Fibroblast of skin of right biceps (primary cell): ENCODE measurements around the gene POLE.

Experiments
- DNase-seq: peaks from one replicate; pipeline ENCODE4 v3.0.0-alpha.2; 2013

Gene POLE

DNA sequence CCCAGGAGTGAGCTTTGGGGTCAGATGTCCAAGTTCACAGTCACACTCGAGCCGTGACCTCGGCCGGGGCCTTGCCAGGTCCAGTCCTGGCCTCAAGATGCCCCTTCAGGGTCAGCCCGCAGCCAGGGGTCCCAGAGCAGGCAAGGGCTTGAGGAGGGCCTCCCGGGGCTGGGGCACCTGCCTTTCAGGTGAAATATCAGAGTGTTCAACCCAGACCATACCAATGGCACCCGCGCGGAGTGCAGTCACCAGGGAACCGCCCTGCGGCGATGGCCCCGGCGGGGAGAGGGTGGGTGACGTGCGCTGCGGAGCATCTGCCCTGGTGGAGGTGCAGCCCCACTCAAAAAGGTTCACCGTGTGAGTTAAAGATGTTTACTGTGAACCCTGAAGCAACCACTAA, 93.6 kb downstream of the POLE start:
- DNase-seq: no peak

DNA sequence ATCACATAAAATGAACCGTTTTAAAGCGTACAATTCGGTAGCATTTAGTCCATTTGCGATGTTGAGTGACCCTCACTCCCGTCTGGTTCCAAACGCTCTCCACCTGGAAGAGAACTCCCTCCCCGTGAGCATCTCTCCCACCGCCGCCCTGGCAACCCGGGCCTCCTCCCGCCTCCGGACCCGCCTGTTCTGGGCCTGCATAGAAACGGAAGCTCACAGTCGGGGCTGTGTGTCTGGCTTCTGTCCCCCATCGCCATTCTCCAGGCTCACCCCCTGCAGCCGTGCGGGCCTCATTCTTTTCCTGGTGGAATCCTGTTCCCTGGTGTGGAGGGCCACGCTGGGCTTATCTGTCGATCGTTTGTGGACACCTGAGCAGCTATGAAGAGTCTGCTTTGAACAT, 94.1 kb downstream of the POLE start:
- no peak for DNase-seq

GRCh38 chr12:132592282-132592970, 94.7 kb downstream of the POLE start:
- DNase-seq: no peak

DNA sequence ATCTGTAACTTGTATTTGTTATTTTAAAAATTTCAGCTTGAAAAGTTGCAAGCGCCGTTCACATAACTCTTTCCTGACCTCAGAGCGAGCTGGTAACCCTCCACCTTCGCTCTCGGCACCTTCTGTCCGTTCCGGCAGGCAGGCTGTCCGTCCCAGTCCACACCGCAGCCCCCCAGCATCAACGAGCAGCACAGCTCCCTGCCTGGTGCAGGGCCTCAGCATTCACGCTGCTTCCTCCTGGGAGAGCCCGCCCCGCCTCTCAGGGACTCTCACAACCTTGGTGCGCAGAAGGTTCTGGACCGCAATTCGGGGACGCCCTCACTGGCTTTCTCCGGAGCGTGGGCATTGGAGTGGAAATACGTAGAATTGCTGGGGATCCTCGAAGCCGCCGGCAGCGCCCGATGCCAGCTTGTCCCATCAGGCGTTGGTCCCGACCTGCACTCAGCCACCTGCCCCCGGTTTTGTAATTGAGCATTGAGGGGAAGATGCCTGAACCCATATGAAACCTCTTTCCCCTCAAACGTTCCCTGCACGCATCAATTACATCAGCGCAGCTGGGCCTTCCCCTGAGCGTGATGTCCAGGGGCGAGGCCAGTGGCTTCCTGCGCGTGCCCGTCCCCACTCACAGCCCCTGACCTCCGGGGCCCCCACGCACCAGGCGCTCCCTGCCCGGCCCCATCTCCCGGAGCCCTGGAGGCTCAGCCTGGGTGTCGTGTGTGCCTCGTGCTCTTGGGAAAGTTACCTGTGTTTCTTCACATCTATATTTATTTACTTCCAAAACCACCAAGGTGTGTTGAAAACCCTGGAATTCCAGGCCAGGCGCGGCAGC, 95.8 kb downstream of the POLE start:
- DNase-seq: no peak

DNA sequence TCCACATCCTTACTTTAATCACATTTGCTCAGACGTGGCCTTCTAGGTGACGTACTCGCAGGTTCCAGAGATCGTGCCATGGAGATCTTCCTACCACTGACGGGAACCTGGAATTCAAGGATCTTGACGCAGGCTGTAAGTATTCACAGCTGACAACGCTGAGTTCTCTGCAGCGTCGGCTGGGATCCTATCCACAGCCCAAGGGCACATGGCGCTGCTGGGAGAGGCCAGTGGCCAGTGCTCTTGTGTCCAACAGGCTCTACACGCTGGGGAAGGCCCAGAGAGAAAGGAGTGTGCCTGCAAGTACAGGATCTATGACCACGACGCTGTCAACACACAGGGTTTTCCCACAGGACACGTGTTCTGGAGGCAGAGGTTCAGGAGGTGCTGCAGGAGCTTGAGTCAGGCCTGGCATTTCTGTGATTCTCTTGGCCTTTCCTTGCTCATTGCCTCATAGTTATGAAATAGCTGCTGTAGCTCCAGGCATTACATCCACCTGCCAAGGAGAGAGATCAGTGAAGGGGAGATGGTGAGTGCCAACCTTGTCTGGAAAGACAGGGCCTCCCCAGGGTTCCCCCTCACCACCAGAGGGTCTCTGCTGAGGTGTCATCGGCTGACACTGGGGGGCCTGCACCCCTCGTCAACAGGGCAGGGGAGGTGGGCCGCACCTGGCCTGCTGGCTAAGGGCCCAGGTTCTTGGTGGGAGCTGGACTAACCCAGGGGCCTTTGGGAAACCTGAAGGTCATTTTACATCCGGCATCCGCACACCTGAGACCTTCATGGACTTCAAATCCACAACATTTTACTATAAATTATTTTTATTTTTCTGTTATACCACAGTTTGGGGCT, 98.1 kb downstream of the POLE start:
- DNase-seq: no peak

- no peak for DNase-seq
These were observed 98.8 kb downstream of the POLE start for GRCh38 chr12:132588319-132588718.

GRCh38 chr12:132587781-132588180, 99.4 kb downstream of the POLE start:
- no peak for DNase-seq

DNA sequence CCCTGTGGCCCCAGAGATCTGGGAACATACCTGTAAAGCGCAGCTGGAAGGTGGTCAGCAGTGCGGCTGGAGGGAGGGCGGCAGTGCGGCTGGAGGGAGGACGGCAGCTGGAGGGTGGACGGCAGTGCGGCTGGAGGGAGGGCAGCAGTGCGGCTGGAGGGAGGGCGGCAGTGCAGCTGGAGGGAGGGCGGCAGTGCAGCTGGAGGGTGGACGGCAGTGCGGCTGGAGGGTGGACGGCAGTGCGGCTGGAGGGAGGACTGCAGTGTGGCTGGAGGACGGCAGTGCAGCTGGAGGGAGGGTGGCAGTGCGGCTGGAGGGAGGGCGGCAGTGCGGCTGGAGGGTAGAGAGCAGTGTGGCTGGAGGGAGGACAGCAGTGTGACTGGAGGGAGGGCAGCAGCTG, 100.2 kb downstream of the POLE start:
- DNase-seq: no peak

DNA sequence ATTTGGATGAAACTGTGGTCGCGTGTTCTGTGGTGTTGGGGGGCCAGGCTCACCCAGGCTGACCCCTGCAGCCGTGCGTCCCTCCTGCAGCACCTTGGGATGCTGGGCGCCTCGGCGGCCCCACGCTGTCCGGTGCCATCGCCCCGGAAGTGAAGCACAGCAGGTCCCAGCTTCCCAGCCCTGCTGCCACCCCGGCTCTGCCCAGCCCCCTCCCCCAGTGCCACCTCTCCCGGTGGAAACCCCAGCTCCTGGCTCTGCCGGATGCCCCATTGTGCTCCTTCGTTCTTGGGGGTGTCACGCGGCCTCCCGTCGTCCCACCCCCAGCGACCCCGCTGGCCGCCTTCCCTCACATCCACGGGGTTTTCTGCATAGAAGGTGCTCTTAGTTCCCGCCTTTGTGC, 102.0 kb downstream of the POLE start:
- DNase-seq: no peak

DNA sequence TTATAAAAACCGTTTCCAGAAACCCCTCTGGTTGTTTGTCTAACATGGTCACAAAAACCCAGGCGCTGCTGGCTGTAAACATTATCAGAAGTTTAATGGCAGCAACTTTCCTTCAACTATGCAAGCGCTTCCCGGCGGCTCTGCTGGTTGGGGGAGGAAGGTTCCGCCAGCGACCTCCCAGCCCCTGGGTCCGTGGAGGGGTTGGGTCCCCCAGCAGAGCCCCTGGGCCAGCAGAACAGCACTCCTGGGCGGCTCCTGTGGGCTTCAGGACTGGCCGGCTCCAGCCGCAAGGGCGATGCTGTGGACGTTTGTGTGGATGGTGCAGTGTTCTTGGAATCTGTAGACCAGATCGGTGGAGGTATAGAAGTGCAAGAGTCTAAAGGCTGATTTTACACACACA, 102.7 kb downstream of the POLE start:
- DNase-seq: no peak

- no peak for DNase-seq
These were observed 103.4 kb downstream of the POLE start for GRCh38 chr12:132583736-132584135.

GRCh38 chr12:132583411-132583710, 103.8 kb downstream of the POLE start:
- DNase-seq: no peak

DNA sequence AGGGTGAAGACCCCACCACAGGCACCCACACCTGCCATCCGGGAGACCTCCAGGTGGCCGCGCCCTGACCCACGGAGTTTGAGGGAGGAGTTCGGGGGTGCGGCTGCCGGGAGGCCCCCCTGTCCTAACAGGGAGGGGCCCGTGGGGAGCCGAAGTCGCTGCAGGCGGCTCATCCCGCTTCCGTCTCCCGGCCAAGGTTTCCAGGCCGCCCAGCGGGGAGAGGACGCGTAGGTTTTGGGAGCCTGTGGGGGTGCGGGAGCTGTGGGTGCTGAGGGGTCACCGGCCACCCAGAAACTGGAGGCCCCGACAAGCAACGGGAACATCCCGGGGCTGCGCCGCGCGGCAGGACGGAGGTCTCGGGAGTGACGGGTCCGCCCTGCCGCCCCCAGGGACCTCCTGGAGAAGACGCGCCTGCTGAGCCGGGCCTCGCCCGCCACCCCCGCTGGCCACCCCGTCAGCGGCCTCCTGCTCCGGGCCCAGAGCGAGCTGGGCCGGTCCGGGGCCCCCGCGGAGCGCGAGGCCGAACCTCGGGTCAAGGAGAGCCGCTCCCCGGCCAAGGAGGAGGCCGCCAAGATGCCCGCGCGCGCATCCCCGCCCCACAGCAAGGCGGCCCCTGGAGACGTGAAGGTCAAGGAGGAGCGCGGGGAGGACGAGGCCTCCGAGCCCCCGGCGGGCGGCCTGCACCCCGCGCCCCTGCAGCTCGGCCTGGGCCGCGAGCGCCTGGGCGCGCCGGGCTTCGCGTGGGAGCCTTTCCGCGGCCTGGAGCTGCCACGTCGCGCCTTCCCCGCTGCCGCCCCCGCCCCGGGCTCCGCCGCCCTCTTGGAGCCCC, 104.3 kb downstream of the POLE start:
- no peak for DNase-seq

DNA sequence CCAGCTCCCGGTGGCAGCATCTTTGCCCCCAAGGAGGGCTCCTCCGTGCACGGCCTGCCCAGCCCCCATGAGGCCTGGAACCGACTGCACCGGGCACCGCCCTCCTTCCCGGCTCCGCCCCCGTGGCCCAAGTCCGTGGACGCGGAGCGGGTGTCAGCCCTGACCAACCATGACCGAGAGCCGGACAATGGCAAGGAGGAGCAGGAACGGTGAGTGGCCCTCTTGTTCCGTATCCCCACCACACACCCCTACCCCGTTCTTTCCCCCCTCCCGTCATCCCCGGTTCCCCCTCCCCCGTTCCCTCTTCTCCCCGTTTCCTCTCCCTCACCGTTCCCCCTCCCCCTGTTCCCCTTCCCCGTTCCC, 105.1 kb downstream of the POLE start:
- no peak for DNase-seq

DNA sequence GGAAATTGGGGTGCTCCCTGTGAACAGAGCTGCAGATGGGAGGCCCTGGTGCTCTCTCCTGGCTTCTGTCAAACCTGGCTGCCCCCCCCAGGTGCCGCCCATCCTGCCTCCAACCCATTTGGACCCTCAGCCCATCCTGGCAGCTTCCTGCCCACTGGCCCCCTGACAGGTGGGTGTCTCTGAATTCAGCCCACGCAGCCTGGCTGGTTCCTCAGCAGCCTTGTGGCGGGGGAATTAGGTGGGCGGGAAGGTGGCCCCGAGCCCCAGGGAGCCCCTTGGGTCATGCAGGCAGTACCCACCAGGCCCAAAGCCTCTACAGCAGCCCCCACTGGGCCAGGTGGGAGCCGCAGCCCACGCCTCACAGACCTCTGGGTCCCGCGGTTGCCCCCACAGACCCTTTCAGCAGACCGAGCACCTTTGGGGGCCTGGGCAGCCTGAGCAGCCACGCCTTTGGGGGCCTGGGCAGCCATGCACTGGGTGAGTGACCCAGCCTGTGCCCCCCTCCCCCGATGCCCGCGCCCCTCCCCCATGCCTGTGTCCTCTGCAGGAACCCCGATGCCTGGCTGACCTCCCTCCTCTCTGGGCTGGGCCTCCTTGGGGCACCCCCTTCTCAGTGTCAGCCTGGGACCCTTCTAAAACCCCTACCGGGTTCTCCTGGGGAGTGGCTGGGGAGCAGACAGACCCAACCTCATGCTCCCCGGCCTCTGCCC, 105.6 kb downstream of the POLE start:
- no peak for DNase-seq

GRCh38 chr12:132580701-132581292, 106.3 kb downstream of the POLE start:
- DNase-seq: no peak

GRCh38 chr12:132579744-132580143, 107.4 kb downstream of the POLE start:
- DNase-seq: no peak

DNA sequence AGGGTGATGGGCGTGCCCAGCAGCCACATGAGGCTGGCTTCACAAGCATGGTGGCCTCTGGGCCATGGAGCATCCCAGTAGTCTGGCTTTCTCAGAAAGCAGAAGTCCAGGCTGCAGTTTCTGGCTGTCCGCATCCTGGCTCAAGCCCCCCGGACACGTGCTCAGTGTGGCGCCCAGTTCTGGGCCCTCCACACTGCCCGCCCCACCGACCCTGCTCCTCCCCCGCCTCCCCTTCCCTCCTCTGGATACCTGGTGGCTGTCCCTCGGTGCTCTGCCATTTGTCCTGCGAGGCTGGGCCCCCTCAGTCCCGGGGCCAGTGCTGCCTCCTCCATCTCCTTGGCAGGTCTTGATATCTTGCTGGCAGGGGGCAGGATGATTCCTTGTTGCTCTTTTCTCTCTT, 108.3 kb downstream of the POLE start:
- DNase-seq: no peak

- no peak for DNase-seq
These were observed 109.0 kb downstream of the POLE start for GRCh38 chr12:132578118-132578517.

DNA sequence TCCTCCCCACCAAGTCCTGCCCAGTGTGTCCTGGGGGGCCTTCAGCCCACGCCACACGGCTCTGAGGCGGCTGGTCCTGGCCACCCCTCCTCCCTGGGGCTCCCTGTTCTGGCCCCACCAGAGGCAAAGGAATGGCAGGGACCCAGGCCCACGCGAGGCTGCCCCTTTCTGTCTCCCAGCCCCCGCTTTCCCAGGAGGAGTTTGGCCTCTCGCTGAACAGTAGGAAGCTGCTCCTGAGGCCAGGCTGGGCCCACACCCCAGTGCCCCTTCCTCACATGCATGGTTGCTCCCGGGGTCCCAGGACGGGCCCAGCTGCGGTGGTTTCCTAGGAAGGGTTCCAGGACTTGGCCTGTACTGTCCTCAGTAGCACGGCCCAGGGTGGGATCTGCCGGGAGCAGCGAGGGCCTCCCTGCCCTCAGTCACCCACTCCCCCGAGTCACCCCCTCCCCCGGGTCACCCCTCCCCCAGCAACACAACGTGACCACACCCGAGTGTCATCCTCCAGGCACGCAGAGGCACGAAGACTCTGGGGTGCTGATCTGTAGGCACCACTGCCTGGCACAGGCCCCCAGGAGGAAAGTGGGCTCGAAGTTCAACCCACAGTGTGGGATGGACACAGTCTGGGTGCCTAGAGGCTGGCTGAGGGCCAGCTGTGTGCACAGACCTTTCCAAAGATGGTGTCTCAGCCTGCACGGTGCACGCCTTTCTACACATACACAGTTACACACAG, 109.8 kb downstream of the POLE start:
- DNase-seq: no peak

- no peak for DNase-seq
These were observed 110.4 kb downstream of the POLE start for GRCh38 chr12:132576701-132577100.
